Endothelial cell of umbilical vein (primary cell): ENCODE measurements around the gene NXT1. TPM values are rescaled to one million over a fixed set of nuclear protein-coding genes. Genes with fewer than 3 reads are reported as not detected.

Source experiments
- BruUV-seq: library from RNA; stranded (reverse); fragments of 400-500 nt; replicated peaks from 2 replicates; lab custom pipeline; 2021; lab: Mats Ljungman, UMichigan
- CTCF ChIA-PET: fragments of 300-600, 350-600 bp; sonication (Branson Sonifier 250); formaldehyde crosslinking; loops from one replicate; lab custom pipeline; 2021; ENCODE audit warnings: antibody characterized with exemption, inconsistent platforms; lab: Charles Lee
- POLR2A ChIA-PET: fragments of 300-600, 350-600 bp; sonication (Branson Sonifier 250); formaldehyde crosslinking; loops from one replicate; lab custom pipeline; 2021; ENCODE audit warnings: antibody characterized with exemption, inconsistent platforms; lab: Charles Lee
- DNase-seq: peaks from one replicate; pipeline ENCODE4 v3.0.0-alpha.2; 2011; ENCODE audit warnings: low read depth, low spot score
- FAIRE-seq: peaks from 2 replicates; lab custom pipeline; 2011; peaks lifted over from hg19 to GRCh38; lab: Jason Lieb, UNC
- H2AFZ ChIP-seq: 2 replicates; pipeline ENCODE4 v1.6.0; 2012; ENCODE audit warnings: low read depth, low read length, control low read depth, inconsistent platforms
- H3K27ac ChIP-seq: 2 replicates; pipeline ENCODE4 v1.5.1; 2011; ENCODE audit warnings: low read depth, mild to moderate bottlenecking, control low read depth, low read length, moderate library complexity; ENCODE audit not compliant: insufficient read depth
- H3K27me3 ChIP-seq, 2 experiments: 2 replicates each; pipeline versions ENCODE4 v1.6.0 to v1.6.1; 2011; ENCODE audit warnings: low read length in 2 of 2, mixed read lengths in 1 of 2; ENCODE audit not compliant: control insufficient read depth in 2 of 2, insufficient read depth in 2 of 2
- H3K36me3 ChIP-seq, 2 experiments: 2 replicates in 1 of 2; 3 replicates in 1 of 2; pipeline ENCODE4 v1.5.1; 2011; ENCODE audit warnings: low read length in 2 of 2, mild to moderate bottlenecking in 1 of 2, moderate library complexity in 1 of 2; ENCODE audit not compliant: control insufficient read depth in 2 of 2, insufficient read depth in 2 of 2; ENCODE audit errors: extremely low read depth in 1 of 2
- H3K4me1 ChIP-seq: 3 replicates; pipeline ENCODE4 v1.5.1; 2011; ENCODE audit warnings: mild to moderate bottlenecking, low read length; ENCODE audit not compliant: control insufficient read depth, insufficient read depth; ENCODE audit errors: extremely low read depth
- H3K4me2 ChIP-seq: 2 replicates; pipeline ENCODE4 v1.6.1; 2011; ENCODE audit warnings: low read length, control low read depth, mixed read lengths; ENCODE audit not compliant: insufficient read depth
- H3K4me3 ChIP-seq, 3 experiments: fragments of 200-600 bp in 1 of 3; sonication (generic), shearing (Covaris generic) in 1 of 3; replicated peaks in 1 of 3; 2 replicates each; pipeline ENCODE4 v1.5.1; 2011 to 2016; ENCODE audit warnings: control low read depth in 3 of 3, low read length in 3 of 3, mild to moderate bottlenecking in 2 of 3, inconsistent platforms in 1 of 3, low read depth in 1 of 3, moderate library complexity in 1 of 3; ENCODE audit not compliant: insufficient read depth in 1 of 3
- H3K79me2 ChIP-seq: 2 replicates; pipeline ENCODE4 v1.6.0; 2012; ENCODE audit warnings: low read length, inconsistent platforms; ENCODE audit not compliant: control insufficient read depth, insufficient read depth
- H3K9ac ChIP-seq: replicated peaks from 2 replicates; pipeline ENCODE3; 2011; ENCODE audit warnings: low read length, control low read depth; ENCODE audit not compliant: insufficient read depth; ENCODE audit errors: extremely low read depth
- H3K9me1 ChIP-seq: replicated peaks from 3 replicates; pipeline ENCODE4 v1.6.0; 2011; ENCODE audit warnings: mild to moderate bottlenecking, low read length; ENCODE audit not compliant: control insufficient read depth, insufficient read depth; ENCODE audit errors: extremely low read depth
- H3K9me3 ChIP-seq: replicated peaks from 2 replicates; pipeline ENCODE4 v1.5.1; 2012; ENCODE audit warnings: low read length, inconsistent platforms; ENCODE audit not compliant: control insufficient read depth, insufficient read depth
- H4K20me1 ChIP-seq: replicated peaks from 2 replicates; pipeline ENCODE3; 2011; ENCODE audit warnings: mild to moderate bottlenecking, low read length; ENCODE audit not compliant: control insufficient read depth, insufficient read depth; ENCODE audit errors: extremely low read depth
- EZH2 ChIP-seq: IDR thresholded peaks from 2 replicates; pipeline ENCODE4 v1.6.1; 2012; ENCODE audit warnings: borderline replicate concordance, low read depth, mild to moderate bottlenecking, moderate library complexity, low read length, inconsistent platforms; ENCODE audit not compliant: severe bottlenecking
- FOS ChIP-seq: IDR thresholded peaks from 2 replicates; pipeline ENCODE4 v1.6.1; 2011; ENCODE audit warnings: mild to moderate bottlenecking, low read length, moderate library complexity, borderline replicate concordance; ENCODE audit not compliant: insufficient read depth
- GATA2 ChIP-seq: IDR thresholded peaks from 2 replicates; pipeline ENCODE4 v1.7.0; 2011; ENCODE audit warnings: low read depth, mild to moderate bottlenecking, moderate library complexity, mixed read lengths, low read length; ENCODE audit not compliant: insufficient read length, insufficient read depth
- JUN ChIP-seq: IDR thresholded peaks from 2 replicates; pipeline ENCODE4 v1.6.1; 2011; ENCODE audit warnings: borderline replicate concordance, low read depth; ENCODE audit not compliant: insufficient read length, insufficient read depth
- MYC ChIP-seq: IDR thresholded peaks from one replicate; pipeline ENCODE4 v1.6.1; 2011; ENCODE audit warnings: mild to moderate bottlenecking, low read depth, low read length
- POLR2A ChIP-seq: IDR thresholded peaks from 2 replicates; pipeline ENCODE4 v1.6.1; 2012; ENCODE audit warnings: low read depth, mild to moderate bottlenecking, control low read depth, low read length
- POLR2AphosphoS5 ChIP-seq: IDR thresholded peaks from 2 replicates; pipeline ENCODE4 v1.6.1; 2012; ENCODE audit warnings: low read depth, mild to moderate bottlenecking, control low read depth, low read length, moderate library complexity; ENCODE audit not compliant: insufficient read depth
- dilution Hi-C: fragments of 300-500 bp; cut with MboI; formaldehyde crosslinking; loops from one replicate; pipeline ENCODE4 v1.15.0; 2019; ENCODE audit warnings: low sequenced_read_pairs; ENCODE audit not compliant: extremely low pct_ligation_motif_present
- intact Hi-C: fragments of 100-400 bp; cut with micrococcal nuclease; formaldehyde crosslinking; loops from one replicate; pipeline ENCODE4 v1.10.0; 2022
- polyA plus RNA-seq, 4 experiments: library from polyadenylated mRNA; depleted of rRNA in 3 of 4; stranded (reverse) in 3 of 4; unstranded in 1 of 4; fragments of >200 nt; gene quantifications; 2 replicates each; pipeline versions ENCODE4 v1.2.1 to v1.2.3, GENCODE V29; 2011 to 2012; ENCODE audit warnings: missing spikeins in 1 of 4
- total RNA-seq: library from RNA; stranded (reverse); gene quantifications from 2 replicates; pipeline ENCODE4 v1.2.3, GENCODE V29; 2021
- TF ChIP-seq, protein P1 (sequence below), 2 donors: IDR thresholded peaks; 1 replicate in 1 of 2; 2 replicates in 1 of 2; pipeline ENCODE4 v1.5.1; 2011; ENCODE audit warnings: low read length in 2 of 2, mild to moderate bottlenecking in 2 of 2, moderate library complexity in 2 of 2, control low read depth in 1 of 2, inconsistent platforms in 1 of 2, low read depth in 1 of 2; ENCODE audit not compliant: insufficient read depth in 1 of 2; ENCODE audit errors: extremely low read depth in 1 of 2
- TF ChIP-seq, protein P2 (sequence below): IDR thresholded peaks from 2 replicates; pipeline ENCODE4 v1.6.1; 2011; ENCODE audit not compliant: insufficient read depth, insufficient read length

NXT1 gene
- total and polyA plus RNA-seq, 2 donors (not counting 3 experiments of a cell fraction or from before 2014, with no cell fraction given): 27.1 to 39.2 TPM

DNA sequence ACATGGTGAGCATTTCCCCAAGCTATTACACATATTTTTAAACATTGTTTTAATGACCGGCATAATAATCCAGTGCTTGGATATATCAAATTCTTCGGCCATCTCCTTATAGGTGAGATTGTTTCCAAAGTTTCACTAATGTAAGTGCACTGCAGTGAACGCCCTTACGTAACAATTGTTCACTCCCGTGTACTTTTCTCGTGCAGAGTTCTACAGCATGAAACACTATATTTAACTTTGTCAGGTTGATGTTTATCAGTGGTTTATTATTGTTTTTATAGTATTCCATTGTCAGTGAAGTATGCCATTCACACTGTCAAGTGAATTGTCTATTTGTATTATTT is 7.9 kb downstream of the NXT1 start:
- H3K4me3 ChIP-seq: peak overlapping the region in 1 of 3 experiments; percentile 54
- dilution Hi-C loops: no loop called here
- H3K4me1 ChIP-seq: peaks cover 29% of the 10 kb centered on the region
- ChIA-PET CTCF (interaction anchor here (0.8 to 3.3 kb wide), 4 partner anchors 8 to 666 kb away, joined by 3 to 40 read pairs (median 10); partner anchors contain the start of genes NAPB and NXT1), POLR2A (interaction anchor here (0.9 to 1.4 kb wide), 5 partner anchors 9 to 595 kb away, joined by 3 to 6 read pairs (median 4); partner anchors contain the start of gene CD93)
- DNase-seq: no peak
- H3K4me2 ChIP-seq: peak overlapping the region; percentile 82
- H3K9me3 ChIP-seq: no peaks in the 10 kb centered on the region
- peaks cover 7 to 13% of the 10 kb centered on the region in 2 experiments for H3K36me3 ChIP-seq
- no TSS peak for BruUV-seq
- TF ChIP-seq, protein P1, sequence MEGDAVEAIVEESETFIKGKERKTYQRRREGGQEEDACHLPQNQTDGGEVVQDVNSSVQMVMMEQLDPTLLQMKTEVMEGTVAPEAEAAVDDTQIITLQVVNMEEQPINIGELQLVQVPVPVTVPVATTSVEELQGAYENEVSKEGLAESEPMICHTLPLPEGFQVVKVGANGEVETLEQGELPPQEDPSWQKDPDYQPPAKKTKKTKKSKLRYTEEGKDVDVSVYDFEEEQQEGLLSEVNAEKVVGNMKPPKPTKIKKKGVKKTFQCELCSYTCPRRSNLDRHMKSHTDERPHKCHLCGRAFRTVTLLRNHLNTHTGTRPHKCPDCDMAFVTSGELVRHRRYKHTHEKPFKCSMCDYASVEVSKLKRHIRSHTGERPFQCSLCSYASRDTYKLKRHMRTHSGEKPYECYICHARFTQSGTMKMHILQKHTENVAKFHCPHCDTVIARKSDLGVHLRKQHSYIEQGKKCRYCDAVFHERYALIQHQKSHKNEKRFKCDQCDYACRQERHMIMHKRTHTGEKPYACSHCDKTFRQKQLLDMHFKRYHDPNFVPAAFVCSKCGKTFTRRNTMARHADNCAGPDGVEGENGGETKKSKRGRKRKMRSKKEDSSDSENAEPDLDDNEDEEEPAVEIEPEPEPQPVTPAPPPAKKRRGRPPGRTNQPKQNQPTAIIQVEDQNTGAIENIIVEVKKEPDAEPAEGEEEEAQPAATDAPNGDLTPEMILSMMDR (IDR thresholded peaks at IDR 0.05; ENCODE audit: extremely low read depth in 1 of 2, insufficient read depth in 1 of 2, low read depth in 1 of 2, low read length in 2 of 2): no peak
- no peak for TF ChIP-seq MYC
- no peak for TF ChIP-seq POLR2A
- TF ChIP-seq FOS: no peak
- TF ChIP-seq EZH2: no peak
- TF ChIP-seq, protein P2, sequence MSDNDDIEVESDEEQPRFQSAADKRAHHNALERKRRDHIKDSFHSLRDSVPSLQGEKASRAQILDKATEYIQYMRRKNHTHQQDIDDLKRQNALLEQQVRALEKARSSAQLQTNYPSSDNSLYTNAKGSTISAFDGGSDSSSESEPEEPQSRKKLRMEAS: no peak
- TF ChIP-seq GATA2: no peak
- no peak for TF ChIP-seq JUN
- no peak for TF ChIP-seq POLR2AphosphoS5
- no peaks in the 10 kb centered on the region for H3K27me3 ChIP-seq
- no peaks in the 10 kb centered on the region for H3K9me1 ChIP-seq
- peak overlapping the region; percentile 49 for H2AFZ ChIP-seq
- peaks cover 22% of the 10 kb centered on the region for H3K79me2 ChIP-seq
- no peak for FAIRE-seq
- peak overlapping the region; percentile 20 for H3K9ac ChIP-seq
- H4K20me1 ChIP-seq: no peaks in the 10 kb centered on the region
- H3K27ac ChIP-seq: peak overlapping the region; percentile 22
- intact Hi-C loops: loop anchor here (1.0 to 5.0 kb wide), 2 partner anchors 8 to 211 kb away; partner anchors contain the start of gene NXT1
